ENCODE results near the gene NOG.

NOG gene

GRCh38 chr17:56593086-56593645, 333 bp upstream of the NOG start:
- Mint-ChIP-seq H3K4me1 (peaks cover 34% of the 10 kb centered on the region), H3K27me3 (peaks cover 69% of the 10 kb centered on the region), H3K27ac (no peak overlapping the region), H3K9me3 (no peaks in the 10 kb centered on the region), H3K36me3 (no peaks in the 10 kb centered on the region), H3K4me3 (peak overlapping the region; percentile 71)
- ATAC-seq = peak; percentile 59

GRCh38 chr17:56594320-56595107, 1.0 kb downstream of the NOG start:
- H3K27me3 Mint-ChIP-seq = peaks cover 70% of the 10 kb centered on the region
- H3K4me3 Mint-ChIP-seq = peak overlapping the region; percentile 62
- no peak overlapping the region for H3K27ac Mint-ChIP-seq
- H3K9me3 Mint-ChIP-seq = no peaks in the 10 kb centered on the region
- peaks cover 34% of the 10 kb centered on the region for H3K4me1 Mint-ChIP-seq
- no peaks in the 10 kb centered on the region for H3K36me3 Mint-ChIP-seq
- ATAC-seq = peak; percentile 5

- ATAC-seq = no peak
- Mint-ChIP-seq H3K9me3 (no peaks in the 10 kb centered on the region), H3K27ac (no peak overlapping the region), H3K27me3 (peaks cover 70% of the 10 kb centered on the region), H3K4me1 (peaks cover 34% of the 10 kb centered on the region), H3K36me3 (no peaks in the 10 kb centered on the region), H3K4me3 (peak overlapping the region; percentile 62)
Measured at GRCh38 chr17:56595108-56595418, 1.6 kb downstream of the NOG start.

- Mint-ChIP-seq H3K9me3 (no peaks in the 10 kb centered on the region), H3K27me3 (peaks cover 70% of the 10 kb centered on the region), H3K4me1 (peaks cover 34% of the 10 kb centered on the region), H3K27ac (no peak overlapping the region), H3K36me3 (no peaks in the 10 kb centered on the region), H3K4me3 (peak overlapping the region; percentile 53)
- no peak for ATAC-seq
Measured at GRCh38 chr17:56595831-56596690, 2.6 kb downstream of the NOG start.

- Mint-ChIP-seq H3K36me3 (no peaks in the 10 kb centered on the region), H3K4me3 (peak overlapping the region; percentile 76), H3K27me3 (peaks cover 69% of the 10 kb centered on the region), H3K27ac (no peak overlapping the region), H3K9me3 (no peaks in the 10 kb centered on the region), H3K4me1 (peaks cover 34% of the 10 kb centered on the region)
- no peak for ATAC-seq
Measured at GRCh38 chr17:56596691-56597494, 3.4 kb downstream of the NOG start.

- H3K27ac Mint-ChIP-seq = no peak overlapping the region
- peaks cover 29% of the 10 kb centered on the region for H3K4me1 Mint-ChIP-seq
- H3K27me3 Mint-ChIP-seq = peaks cover 62% of the 10 kb centered on the region
- no peaks in the 10 kb centered on the region for H3K36me3 Mint-ChIP-seq
- no peaks in the 10 kb centered on the region for H3K9me3 Mint-ChIP-seq
- H3K4me3 Mint-ChIP-seq = no peak overlapping the region
- ATAC-seq = no peak
Measured at GRCh38 chr17:56597495-56597990, 4.0 kb downstream of the NOG start.

GRCh38 chr17:56598466-56598865, 5.0 kb downstream of the NOG start:
- no peak for ATAC-seq
- H3K4me3 Mint-ChIP-seq = no peak overlapping the region
- H3K27me3 Mint-ChIP-seq = peaks cover 68% of the 10 kb centered on the region
- H3K36me3 Mint-ChIP-seq = no peaks in the 10 kb centered on the region
- H3K9me3 Mint-ChIP-seq = no peaks in the 10 kb centered on the region
- H3K4me1 Mint-ChIP-seq = peaks cover 25% of the 10 kb centered on the region
- no peak overlapping the region for H3K27ac Mint-ChIP-seq

GRCh38 chr17:56599088-56599487, 5.6 kb downstream of the NOG start:
- no peak overlapping the region for H3K4me3 Mint-ChIP-seq

DNA sequence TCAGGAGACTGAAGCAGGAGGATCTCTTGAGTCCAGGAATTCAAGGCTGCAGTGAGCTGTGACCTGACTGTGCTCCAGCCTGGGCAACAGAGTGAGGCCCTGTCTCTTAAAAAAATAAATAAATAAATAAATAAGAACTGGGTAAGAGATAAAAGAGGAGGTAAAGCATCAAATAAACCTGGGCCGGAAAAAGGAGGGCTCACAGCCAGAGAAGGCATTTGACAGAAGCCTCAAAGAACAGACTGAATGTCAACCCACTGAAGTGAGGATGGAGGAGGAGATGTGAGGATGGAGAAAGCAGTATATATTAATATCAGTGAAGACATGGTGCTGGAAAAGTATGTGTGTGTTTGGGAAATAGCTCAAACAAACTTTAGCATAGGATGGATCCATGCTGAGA, 6.1 kb downstream of the NOG start:
- Mint-ChIP-seq H3K27ac (no peak overlapping the region), H3K27me3 (peaks cover 74% of the 10 kb centered on the region), H3K36me3 (no peaks in the 10 kb centered on the region), H3K9me3 (no peaks in the 10 kb centered on the region), H3K4me1 (peaks cover 24% of the 10 kb centered on the region), H3K4me3 (no peak overlapping the region)
- no peak for ATAC-seq

More at GRCh38 chr17:56599088-56599487, 5.6 kb downstream of the NOG start:
- Mint-ChIP-seq H3K9me3 (no peaks in the 10 kb centered on the region), H3K27me3 (peaks cover 70% of the 10 kb centered on the region), H3K27ac (no peak overlapping the region), H3K4me1 (peaks cover 25% of the 10 kb centered on the region), H3K36me3 (no peaks in the 10 kb centered on the region)
- ATAC-seq = no peak

DNA sequence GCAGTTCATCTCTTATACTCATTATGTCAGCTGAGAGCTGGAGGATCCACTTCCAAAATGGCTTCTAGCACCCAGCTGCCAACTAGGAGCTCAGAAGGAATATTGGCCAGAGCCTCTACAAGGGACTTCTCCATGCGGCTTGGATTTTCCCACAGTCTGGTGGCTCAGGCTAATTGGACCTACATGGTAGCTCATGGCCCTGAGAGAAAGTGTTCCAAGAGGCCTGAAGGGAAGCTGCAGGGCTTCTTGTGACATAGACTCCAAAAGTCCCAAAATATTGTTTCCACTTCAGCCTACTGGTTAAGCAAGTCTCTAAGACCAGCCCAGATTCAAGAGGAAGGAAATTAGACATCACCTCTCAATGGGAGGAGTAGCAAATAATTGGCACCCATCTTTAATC, 6.8 kb downstream of the NOG start:
- no peak overlapping the region for H3K4me3 Mint-ChIP-seq
- ATAC-seq = no peak
- peaks cover 77% of the 10 kb centered on the region for H3K27me3 Mint-ChIP-seq
- no peaks in the 10 kb centered on the region for H3K9me3 Mint-ChIP-seq
- H3K4me1 Mint-ChIP-seq = peaks cover 17% of the 10 kb centered on the region
- H3K27ac Mint-ChIP-seq = no peak overlapping the region
- H3K36me3 Mint-ChIP-seq = no peaks in the 10 kb centered on the region

- ATAC-seq = no peak
- peaks cover 80% of the 10 kb centered on the region for H3K27me3 Mint-ChIP-seq
- no peak overlapping the region for H3K4me3 Mint-ChIP-seq
- no peaks in the 10 kb centered on the region for H3K9me3 Mint-ChIP-seq
- no peak overlapping the region for H3K27ac Mint-ChIP-seq
- peaks cover 7% of the 10 kb centered on the region for H3K4me1 Mint-ChIP-seq
- no peaks in the 10 kb centered on the region for H3K36me3 Mint-ChIP-seq
Measured at GRCh38 chr17:56601591-56601990, 8.1 kb downstream of the NOG start.

DNA sequence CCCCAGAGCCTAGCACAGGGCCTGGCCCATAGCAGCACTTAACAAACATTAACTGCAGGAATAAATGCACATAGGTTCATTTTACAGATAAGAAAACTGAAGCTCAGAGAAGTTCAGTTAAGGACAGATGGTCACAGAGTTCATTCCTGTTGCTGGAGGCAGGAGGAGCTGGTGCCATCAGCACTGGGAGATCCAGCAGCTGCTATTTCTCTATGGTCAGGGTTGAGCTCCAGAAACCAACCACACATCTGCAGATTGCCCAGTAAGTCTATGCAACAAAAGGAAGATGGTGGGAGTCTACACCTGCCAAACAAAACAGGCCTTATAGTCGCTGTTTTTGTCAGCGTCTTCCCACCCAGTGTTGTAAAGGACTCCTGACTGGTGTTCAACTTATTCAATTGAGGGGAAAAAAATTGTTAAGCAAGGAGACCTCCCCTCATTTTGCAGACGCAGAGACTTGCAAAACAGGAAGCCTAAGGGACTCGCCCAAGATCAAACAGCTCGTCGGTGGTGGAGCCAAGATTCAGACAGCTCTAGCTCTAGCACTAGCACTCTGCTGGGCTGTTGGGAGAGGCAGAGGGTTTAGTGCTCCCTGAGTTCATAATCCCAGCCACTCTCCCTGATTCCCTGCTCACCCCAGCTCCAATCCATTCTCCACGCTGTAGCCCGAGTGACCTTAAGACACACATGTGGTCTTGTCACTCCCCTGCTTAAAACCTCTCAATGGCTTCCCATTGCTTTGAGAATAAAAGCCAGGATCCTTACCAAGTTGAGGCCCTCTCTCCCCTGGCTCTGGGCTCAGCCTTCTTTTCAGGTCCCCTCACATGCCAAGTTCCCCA, 9.0 kb downstream of the NOG start:
- Mint-ChIP-seq H3K27ac (no peak overlapping the region), H3K27me3 (peaks cover 70% of the 10 kb centered on the region), H3K4me3 (no peak overlapping the region), H3K4me1 (no peaks in the 10 kb centered on the region), H3K36me3 (no peaks in the 10 kb centered on the region), H3K9me3 (no peaks in the 10 kb centered on the region)
- no peak for ATAC-seq

DNA sequence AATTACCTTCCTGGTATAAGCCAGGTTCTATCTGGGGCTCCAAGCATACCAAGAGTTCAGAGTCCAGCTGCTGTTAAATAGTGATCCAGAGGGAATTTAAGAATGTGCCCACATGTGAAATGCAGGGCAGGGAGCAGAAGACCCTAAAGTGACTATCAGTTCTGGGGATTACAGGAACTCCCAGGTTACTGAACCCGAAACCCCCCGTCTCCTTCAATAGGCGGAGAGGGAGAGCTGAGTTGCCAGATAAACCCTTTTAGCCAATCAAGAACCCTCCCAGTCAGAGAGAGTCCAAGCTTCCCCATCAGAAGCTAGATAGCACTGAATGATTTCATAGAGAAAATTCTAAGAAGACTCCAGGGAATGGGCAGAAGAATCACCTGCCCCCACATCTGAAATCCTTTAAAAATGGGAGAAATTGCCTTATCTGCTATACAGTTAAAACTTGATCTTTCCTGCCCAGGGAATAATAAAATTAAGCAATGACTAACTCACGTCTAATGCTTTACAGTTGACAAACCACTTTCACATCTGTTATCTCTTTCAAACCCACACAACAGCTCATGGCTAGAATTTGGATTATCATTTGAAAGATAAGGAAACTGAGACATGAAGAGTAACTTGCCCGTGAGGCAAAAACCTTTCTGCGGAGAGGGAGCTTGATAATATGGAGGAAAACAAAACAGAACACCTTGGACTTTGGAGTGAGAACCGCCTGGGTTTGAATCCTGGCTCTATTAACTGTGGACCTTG, 10.2 kb downstream of the NOG start:
- no peak overlapping the region for H3K4me3 Mint-ChIP-seq
- no peak overlapping the region for H3K27ac Mint-ChIP-seq
- H3K9me3 Mint-ChIP-seq = no peaks in the 10 kb centered on the region
- no peaks in the 10 kb centered on the region for H3K4me1 Mint-ChIP-seq
- no peaks in the 10 kb centered on the region for H3K36me3 Mint-ChIP-seq
- H3K27me3 Mint-ChIP-seq = peaks cover 59% of the 10 kb centered on the region
- no peak for ATAC-seq

Measured in stimulated activated memory B cell treated with anti-CD40 and anti-IgM and Interleukin-4, amounts not matched to agents 10 μg/mL and 1 μg/mL and 100 μg/mL, for 72 hours (primary cell).